ENCODE measurements around the gene KAZALD1. TPM values are rescaled to one million over a fixed set of nuclear protein-coding genes. Genes with fewer than 3 reads are reported as not detected.

The KAZALD1 gene
- total RNA-seq, 1 donor, result 26.4 TPM

DNA sequence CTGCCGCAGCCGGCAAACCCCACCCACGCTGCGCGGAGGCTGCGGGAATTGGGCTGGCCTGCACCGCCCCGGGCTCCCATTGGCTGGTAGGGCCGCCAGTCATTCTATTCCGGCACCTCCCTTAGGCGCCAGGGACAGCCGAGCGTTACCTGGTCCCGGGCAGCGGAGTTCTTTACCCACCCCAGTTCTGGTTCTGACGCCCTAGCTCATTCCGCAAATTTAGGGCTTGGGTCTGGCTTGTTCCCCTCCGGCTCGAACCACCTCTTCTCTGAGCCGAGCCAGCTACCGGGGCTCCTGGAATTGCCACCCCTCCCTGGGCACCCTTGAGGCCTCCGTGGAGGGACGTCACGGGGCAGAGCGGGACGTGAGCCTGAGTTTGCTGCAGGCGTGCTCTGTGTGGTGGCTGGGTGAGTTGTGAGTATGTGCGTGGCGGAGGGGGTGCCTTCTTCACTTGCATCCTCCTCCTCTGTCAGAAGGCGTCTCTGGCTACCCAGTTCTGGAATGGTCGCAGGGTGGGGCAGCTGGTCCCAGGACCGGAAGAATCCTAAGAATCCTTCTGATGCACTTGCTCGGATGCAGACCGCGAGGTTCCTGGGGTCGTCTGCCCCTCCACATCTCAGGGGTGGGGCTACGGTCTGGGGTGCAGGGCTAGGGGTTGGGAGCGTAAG, 30.5 kb upstream of the KAZALD1 start, which contains the start of the genes PDZD7 and SFXN3:
PDZD7 (minus strand) TSS at position 2 of the 668 bp plus-strand sequence. CDS start 910 bp downstream, outside the sequence.
SFXN3 (plus strand) TSS at position 107 of the 668 bp plus-strand sequence. CDS start 3,461 bp downstream, outside the sequence.
- H3K27ac ChIP-seq (ENCODE audit: low read depth, low read length), result peak within 1 kb of the TSS; percentile 92
- H4K20me1 ChIP-seq (ENCODE audit: insufficient read depth, low read length), result peaks cover 26% of the 10 kb centered on the region
- no peaks in the 10 kb centered on the region for H3K9me3 ChIP-seq (ENCODE audit: low read depth, low read length)
- peaks cover 19% of the 10 kb centered on the region for H3K4me1 ChIP-seq (ENCODE audit: insufficient read depth, low read length)
- H3K4me2 ChIP-seq (ENCODE audit: insufficient read depth, low read length), result peak within 1 kb of the TSS; percentile 86
- peaks cover 37% of the 10 kb centered on the region for H3K79me2 ChIP-seq (ENCODE audit: insufficient read depth, low read length)
- peak within 1 kb of the TSS; percentile 97 for H2AFZ ChIP-seq (ENCODE audit: low read length)
- peaks cover 13% of the 10 kb centered on the region for H3K27me3 ChIP-seq (ENCODE audit: insufficient read depth, low read length)
- DNase-seq (ENCODE audit: insufficient read length, low spot score, missing footprints), result peak; percentile 98
- TF ChIP-seq, protein P1, sequence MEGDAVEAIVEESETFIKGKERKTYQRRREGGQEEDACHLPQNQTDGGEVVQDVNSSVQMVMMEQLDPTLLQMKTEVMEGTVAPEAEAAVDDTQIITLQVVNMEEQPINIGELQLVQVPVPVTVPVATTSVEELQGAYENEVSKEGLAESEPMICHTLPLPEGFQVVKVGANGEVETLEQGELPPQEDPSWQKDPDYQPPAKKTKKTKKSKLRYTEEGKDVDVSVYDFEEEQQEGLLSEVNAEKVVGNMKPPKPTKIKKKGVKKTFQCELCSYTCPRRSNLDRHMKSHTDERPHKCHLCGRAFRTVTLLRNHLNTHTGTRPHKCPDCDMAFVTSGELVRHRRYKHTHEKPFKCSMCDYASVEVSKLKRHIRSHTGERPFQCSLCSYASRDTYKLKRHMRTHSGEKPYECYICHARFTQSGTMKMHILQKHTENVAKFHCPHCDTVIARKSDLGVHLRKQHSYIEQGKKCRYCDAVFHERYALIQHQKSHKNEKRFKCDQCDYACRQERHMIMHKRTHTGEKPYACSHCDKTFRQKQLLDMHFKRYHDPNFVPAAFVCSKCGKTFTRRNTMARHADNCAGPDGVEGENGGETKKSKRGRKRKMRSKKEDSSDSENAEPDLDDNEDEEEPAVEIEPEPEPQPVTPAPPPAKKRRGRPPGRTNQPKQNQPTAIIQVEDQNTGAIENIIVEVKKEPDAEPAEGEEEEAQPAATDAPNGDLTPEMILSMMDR (IDR thresholded peaks at IDR 0.05; ENCODE audit: extremely low read depth, low read depth, low read length), result no peak
- H3K4me3 ChIP-seq (ENCODE audit: insufficient read depth, low read length), result peak within 1 kb of the TSS; percentile 82
- peaks cover 19% of the 10 kb centered on the region for H3K36me3 ChIP-seq (ENCODE audit: insufficient read depth, low read length)

DNA sequence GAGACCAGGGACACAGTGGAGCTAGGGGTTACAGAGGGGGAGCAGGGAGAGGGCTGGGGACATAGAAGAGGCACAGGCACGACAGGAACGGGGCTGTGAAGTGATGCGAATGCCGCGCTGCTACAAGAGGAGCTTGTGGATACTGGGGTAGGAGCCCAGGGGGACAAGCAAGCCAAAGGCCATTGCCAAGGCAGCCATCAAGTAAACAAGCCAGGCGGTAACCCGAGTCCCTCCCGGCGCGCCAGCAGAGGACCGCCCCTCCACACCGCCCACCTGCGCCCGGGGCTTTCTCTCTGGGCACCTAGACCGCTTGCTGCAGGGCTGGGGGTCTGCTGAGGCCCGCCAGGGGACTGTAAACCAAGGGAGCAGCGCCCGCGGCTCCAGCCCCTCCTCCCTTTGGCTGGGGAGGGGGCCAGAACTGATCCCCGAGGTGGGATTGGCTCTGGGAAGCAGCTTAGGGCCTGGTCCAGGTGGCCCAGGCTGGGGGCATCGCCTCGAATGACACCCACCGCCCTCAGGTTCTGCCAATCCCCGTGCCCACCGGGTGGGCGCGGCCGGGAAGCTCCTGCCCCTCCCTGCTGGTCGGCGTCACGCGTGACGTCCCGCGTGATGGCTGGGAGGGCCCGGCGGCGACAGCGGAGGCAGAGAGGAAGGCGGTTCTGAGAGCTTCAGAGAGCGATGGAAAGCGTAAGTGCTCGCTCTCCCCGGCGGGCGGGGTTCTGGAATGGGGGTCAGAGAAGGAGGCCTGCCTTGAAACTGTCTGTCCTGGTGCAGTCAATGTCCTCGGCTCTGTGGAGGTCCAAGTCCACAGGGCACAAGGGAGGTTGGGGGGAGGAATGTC, 29.8 kb upstream of the KAZALD1 start:
- peaks cover 27% of the 10 kb centered on the region for H3K36me3 ChIP-seq (ENCODE audit: insufficient read depth, low read length)
- peaks cover 42% of the 10 kb centered on the region for H3K79me2 ChIP-seq (ENCODE audit: insufficient read depth, low read length)
- H3K9me3 ChIP-seq (ENCODE audit: low read depth, low read length), result no peaks in the 10 kb centered on the region
- H3K4me3 ChIP-seq (ENCODE audit: insufficient read depth, low read length), result peak overlapping the region; percentile 82
- H3K27me3 ChIP-seq (ENCODE audit: insufficient read depth, low read length), result peaks cover 13% of the 10 kb centered on the region
- H3K4me1 ChIP-seq (ENCODE audit: insufficient read depth, low read length), result peaks cover 19% of the 10 kb centered on the region
- peak overlapping the region; percentile 86 for H3K4me2 ChIP-seq (ENCODE audit: insufficient read depth, low read length)
- TF ChIP-seq, protein P1 (IDR thresholded peaks at IDR 0.05; ENCODE audit: extremely low read depth, low read depth, low read length), result no peak
- peak overlapping the region; percentile 97 for H2AFZ ChIP-seq (ENCODE audit: low read length)
- H4K20me1 ChIP-seq (ENCODE audit: insufficient read depth, low read length), result peaks cover 33% of the 10 kb centered on the region
- peak; percentile 95 for DNase-seq (ENCODE audit: insufficient read length, low spot score, missing footprints)
- H3K27ac ChIP-seq (ENCODE audit: low read depth, low read length), result peak overlapping the region; percentile 92

DNA sequence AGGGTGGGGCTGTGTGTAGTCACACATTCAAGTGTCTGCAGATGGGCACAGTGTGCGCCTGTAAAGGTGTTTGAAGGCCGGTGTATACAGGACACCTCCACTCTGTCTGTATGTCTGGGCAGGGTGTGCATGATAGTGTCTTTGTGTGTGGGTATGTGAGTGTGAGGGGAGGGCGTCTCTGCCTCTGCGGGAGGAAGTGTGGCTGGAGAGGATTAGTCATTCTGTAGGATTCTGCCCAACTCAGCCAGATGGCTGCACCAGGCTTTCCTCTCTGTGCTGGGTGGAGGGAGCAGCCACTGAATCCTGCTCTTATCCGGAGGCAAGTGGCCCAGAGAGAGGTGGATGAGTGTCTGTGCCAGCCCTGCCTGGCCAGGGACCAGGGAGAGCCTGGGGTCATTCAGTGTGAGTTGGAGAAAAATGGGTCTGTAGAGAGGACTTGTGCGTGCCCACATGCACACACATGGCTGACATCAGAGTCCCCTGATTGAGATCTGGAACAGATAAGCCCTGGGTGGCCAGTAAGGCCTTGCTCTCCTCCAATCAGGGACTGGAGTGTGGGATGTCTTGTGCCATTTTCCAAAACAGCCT, 29.1 kb upstream of the KAZALD1 start:
- peaks cover 37% of the 10 kb centered on the region for H4K20me1 ChIP-seq (ENCODE audit: insufficient read depth, low read length)
- H3K4me1 ChIP-seq (ENCODE audit: insufficient read depth, low read length), result peaks cover 19% of the 10 kb centered on the region
- H2AFZ ChIP-seq (ENCODE audit: low read length), result peak overlapping the region; percentile 97
- H3K27me3 ChIP-seq (ENCODE audit: insufficient read depth, low read length), result peaks cover 13% of the 10 kb centered on the region
- peak; percentile 94 for DNase-seq (ENCODE audit: insufficient read length, low spot score, missing footprints)
- H3K9me3 ChIP-seq (ENCODE audit: low read depth, low read length), result no peaks in the 10 kb centered on the region
- peak overlapping the region; percentile 82 for H3K4me3 ChIP-seq (ENCODE audit: insufficient read depth, low read length)
- peak overlapping the region; percentile 92 for H3K27ac ChIP-seq (ENCODE audit: low read depth, low read length)
- H3K36me3 ChIP-seq (ENCODE audit: insufficient read depth, low read length), result peaks cover 34% of the 10 kb centered on the region
- TF ChIP-seq, protein P1 (IDR thresholded peaks at IDR 0.05; ENCODE audit: extremely low read depth, low read depth, low read length), result no peak
- peaks cover 46% of the 10 kb centered on the region for H3K79me2 ChIP-seq (ENCODE audit: insufficient read depth, low read length)
- peak overlapping the region; percentile 86 for H3K4me2 ChIP-seq (ENCODE audit: insufficient read depth, low read length)

All from osteoblast (primary cell).